Measurements from ENCODE around the gene IFNLR1.
"Not testable (repeated sequence)": the region's sequence is repeated elsewhere in the genome, so short reads cannot be mapped to it uniquely, and the experiment has no call there.

The IFNLR1 gene

GRCh38 chr1:24186993-24187790 lies at the start of gene IFNLR1:
IFNLR1 (minus strand) TSS chr1:24187289; CDS start chr1:24187248, 41 bp downstream.
- DNase-seq (ENCODE audit: low read depth in 2 of 2): peak; percentile 39 to 72

- no peak for DNase-seq (ENCODE audit: low read depth in 2 of 2)
These were observed 49.1 kb upstream of the IFNLR1 start for GRCh38 chr1:24235921-24236788.

GRCh38 chr1:24233684-24234600 lies 46.9 kb upstream of the IFNLR1 start:
- DNase-seq (ENCODE audit: low read depth in 2 of 2): no peak

DNA sequence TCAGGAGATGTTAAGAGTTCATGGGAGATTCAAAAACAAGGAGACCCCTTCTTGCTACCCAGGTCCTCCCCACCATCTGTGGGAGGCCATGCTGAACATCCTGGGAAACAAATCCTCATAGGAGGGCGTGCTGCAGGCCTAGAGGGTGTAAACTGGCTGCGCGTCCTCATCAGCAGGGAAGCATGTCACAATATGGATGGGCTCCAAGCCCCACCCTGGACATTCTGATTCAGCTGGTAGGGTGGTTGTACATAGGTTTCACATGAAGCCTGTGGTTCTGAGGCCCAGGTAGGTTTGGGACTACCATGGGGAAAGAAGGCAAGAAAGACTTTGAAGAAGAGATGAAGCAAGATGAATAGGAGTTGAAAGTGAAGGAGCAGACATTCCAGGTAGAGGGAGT lies 44.6 kb upstream of the IFNLR1 start:
- no peak for DNase-seq (ENCODE audit: low read depth in 2 of 2)

- no peak for DNase-seq (ENCODE audit: low read depth in 2 of 2)
These were observed 41.2 kb upstream of the IFNLR1 start for GRCh38 chr1:24228311-24228710.

GRCh38 chr1:24226749-24227148 lies 39.7 kb upstream of the IFNLR1 start:
- no peak for DNase-seq (ENCODE audit: low read depth in 2 of 2)

- DNase-seq (ENCODE audit: low read depth in 2 of 2): no peak
These were observed 37.7 kb upstream of the IFNLR1 start for GRCh38 chr1:24224761-24225160.

DNA sequence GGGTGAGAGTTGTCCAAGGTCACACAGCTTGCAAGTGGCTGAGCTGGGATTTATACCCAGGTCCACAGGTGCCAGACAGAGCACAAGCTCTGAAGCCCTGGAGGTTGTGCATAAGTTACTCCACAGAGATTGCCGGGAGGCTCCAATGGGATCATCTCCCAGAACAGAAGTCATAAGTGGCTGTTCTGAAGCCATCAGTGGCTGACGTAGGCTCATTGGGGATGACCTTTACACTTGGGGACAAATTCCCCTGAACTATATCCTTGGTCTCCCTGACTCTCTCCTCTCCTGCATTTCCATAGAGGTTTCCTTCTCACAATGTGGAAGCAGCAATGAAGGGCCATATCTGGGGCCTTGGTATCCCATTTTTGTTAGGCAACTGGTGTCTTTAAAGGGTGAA lies 37.0 kb upstream of the IFNLR1 start:
- DNase-seq (ENCODE audit: low read depth in 2 of 2): no peak

GRCh38 chr1:24222793-24223192 lies 35.7 kb upstream of the IFNLR1 start:
- DNase-seq (ENCODE audit: low read depth in 2 of 2): no peak

GRCh38 chr1:24222008-24222605 lies 35.0 kb upstream of the IFNLR1 start:
- DNase-seq (ENCODE audit: low read depth in 2 of 2): no peak

DNA sequence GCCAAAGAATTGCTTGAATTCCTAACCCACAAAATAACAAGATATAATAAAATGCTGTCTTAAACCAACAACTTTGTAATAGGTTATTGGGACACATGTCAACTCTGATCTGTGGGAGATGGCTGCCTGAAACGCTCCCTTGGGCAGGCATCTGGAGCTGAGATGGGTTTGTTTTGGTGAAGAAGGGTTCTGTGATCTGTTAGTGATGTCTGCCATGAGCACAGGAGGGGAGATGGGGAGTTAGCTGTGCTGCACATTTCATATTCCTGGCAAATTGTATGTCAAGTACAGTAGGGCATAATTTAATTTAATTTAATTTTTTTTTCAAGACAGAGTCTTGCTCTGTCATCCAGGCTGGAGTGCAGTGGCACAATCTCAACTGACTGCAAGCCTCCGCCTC lies 34.2 kb upstream of the IFNLR1 start:
- no peak for DNase-seq (ENCODE audit: low read depth in 2 of 2)

- no peak for DNase-seq (ENCODE audit: low read depth in 2 of 2)
These were observed 29.4 kb upstream of the IFNLR1 start for GRCh38 chr1:24216276-24217074.

DNA sequence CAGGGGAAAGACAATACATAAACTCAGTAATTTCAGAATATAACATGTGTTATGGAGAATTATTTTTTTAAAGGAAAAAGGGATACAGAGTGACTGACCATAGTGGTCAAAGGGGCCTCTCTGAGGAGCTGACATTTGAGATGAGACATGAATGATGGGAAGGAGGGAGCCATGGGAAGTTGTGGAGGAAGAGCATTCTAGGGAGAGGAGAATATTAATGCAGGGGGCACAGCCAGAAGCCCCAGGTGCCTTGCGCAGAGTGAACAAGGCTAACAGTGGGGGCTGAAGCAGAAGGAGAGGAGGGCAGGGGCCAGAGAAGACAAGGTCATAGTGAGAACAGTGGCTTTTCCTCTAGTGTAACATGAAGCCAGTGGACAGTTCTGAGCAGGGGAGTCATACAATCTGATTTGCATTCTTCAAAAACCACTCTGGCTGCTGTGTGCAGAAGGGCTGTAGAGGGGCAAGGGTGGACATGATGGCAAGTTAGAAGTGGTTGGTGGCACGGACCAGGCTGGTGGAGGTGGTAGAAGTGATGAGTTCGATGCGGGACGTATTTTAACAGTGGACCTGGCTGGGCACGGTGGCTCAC lies 28.2 kb upstream of the IFNLR1 start:
- no peak for DNase-seq (ENCODE audit: low read depth in 2 of 2)

DNA sequence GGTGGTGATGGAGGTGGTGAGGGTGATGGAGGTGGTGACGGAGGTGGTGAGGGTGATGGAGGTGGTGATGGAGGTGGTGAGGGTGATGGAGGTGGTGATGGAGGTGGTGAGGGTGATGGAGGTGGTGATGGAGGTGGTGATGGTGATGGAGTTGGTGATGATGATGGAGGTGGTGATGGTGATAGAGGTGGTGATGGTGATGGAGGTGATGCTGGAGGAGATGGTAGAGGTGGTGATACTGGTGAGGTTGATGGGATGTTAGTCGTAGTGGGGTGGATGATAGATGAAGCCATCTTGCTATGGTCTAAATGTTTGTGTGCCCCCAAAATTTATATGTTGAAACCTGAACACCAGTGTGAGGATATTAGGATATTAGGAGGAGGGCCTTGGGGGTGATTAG lies 25.3 kb upstream of the IFNLR1 start:
- no peak for DNase-seq (ENCODE audit: low read depth in 2 of 2)

DNA sequence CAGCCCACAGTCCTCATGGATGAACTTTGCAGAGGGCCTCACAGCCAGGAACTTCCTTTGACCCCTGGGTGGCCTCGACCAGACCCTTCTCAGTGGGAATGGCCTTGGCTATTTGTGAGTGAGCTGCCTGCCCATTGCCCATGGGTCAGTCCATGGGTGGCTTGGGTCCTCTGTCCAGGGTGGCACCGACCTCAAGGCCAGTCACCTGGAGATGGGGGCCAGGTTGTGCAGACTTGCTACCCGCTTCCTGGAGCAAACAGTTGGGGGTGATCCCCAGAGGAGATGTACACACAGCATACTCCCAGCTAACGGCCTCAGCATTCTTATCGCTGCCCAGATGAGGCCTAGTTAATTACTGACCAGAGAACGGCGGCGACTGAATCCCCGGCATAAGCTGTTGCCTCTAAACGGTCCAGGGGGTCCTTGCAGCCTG lies 23.1 kb upstream of the IFNLR1 start:
- no peak for DNase-seq (ENCODE audit: low read depth in 2 of 2)

DNA sequence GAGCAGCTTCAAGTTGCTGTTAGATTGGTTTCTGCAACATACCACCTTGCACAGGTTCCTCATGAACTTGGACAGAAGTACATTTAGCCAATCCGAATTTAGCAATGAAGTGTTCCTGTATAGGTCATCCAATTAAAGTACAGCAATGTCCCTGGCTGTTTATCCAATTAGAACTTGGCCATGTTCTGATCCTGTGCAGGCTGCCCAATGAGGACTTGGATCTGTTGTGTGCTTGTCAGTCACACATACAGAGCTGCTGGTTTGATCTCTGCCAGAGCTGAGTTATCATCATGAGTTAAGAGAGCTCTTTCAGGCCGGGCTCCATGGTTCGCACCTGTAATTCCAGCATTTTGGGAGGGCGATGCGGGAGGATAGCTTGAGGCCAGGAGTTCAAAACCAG lies 22.0 kb upstream of the IFNLR1 start:
- no peak for DNase-seq (ENCODE audit: low read depth in 2 of 2)

- no peak for DNase-seq (ENCODE audit: low read depth in 2 of 2)
These were observed 20.6 kb upstream of the IFNLR1 start for GRCh38 chr1:24207709-24208108.

DNA sequence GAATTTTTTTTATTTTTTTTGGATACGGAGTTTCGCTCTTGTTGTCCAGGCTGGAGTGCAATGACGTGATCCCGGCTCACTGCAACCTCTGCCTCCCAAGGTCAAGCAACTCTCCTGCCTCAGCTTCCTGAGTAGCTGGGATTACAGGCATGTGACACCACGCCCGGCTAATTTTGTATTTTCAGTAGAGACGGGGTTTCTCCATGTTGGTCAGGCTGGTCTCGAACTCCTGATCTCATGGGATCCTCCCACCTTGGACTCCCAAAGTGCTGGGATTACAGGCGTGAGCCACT lies 20.3 kb upstream of the IFNLR1 start:
- not testable (repeated sequence) for DNase-seq (ENCODE audit: low read depth in 2 of 2)

- DNase-seq (ENCODE audit: low read depth in 2 of 2): no peak
These were observed 19.7 kb upstream of the IFNLR1 start for GRCh38 chr1:24206516-24207394.

All from stimulated activated CD8-positive, alpha-beta memory T cell treated with anti-CD3 and anti-CD28 coated beads, Interleukin-7, amount 100 ng/mL, for 4 hours (primary cell).